Neural progenitor cell (in vitro differentiated cells): ENCODE data around the gene WDR45B.

ENCODE experiments used
- EZH2 ChIP-seq: fragments of 200-600 bp; sonication (generic); IDR thresholded peaks from 2 replicates; pipeline ENCODE4 v1.6.1; 2017; ENCODE audit warnings: antibody characterized with exemption, mild to moderate bottlenecking, moderate library complexity
- EZH2phosphoT487 ChIP-seq: fragments of 200-600 bp; sonication (generic); IDR thresholded peaks from 2 replicates; pipeline ENCODE4 v1.6.1; 2017; ENCODE audit warnings: antibody characterized with exemption
- TF ChIP-seq, protein P1 (sequence below): fragments of 200-600 bp; sonication (generic); IDR thresholded peaks from 2 replicates; pipeline ENCODE4 v1.5.1; 2017; ENCODE audit warnings: antibody characterized with exemption, mild to moderate bottlenecking

DNA sequence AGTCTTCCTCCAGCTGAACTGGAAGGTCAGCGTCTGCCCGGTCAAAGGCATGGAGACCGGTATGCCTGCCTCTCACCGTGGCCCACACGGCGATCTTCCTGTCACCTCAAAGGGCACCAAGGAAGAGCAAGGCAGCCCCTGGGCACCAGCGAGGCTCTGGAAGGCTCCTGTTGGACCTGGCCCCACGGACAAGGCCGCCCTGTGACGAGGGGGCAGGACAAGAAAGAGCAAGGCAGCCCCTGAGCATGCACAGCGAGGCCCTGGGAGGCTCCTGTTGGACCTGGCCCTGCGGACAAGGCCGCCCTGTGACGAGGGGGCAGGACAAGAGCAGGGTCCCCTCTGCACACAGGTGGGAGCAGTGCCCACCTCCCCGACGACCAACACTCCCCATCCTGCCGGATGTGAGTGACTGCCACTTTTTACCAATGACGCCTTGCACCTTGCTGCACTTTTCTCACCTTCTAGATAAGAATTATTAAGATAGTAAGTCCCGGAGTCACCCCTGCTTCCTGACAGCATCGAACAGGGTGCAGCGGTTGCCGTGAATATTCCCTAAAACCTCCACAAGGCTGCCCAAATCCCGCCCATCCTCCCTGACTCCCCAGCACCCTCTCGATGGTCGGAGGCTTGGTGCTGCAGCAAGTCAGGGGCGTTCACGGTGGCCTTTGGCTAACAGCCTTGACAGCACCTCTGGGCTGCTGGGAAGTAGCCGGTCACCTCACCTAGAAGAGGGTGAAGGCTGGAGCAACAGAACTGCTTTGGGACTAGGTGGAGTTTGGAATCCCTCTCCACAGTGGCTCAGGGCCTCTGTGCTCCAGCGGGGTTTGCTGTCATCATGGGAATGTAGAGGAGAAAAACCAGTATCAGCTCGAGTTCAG lies 5.6 kb upstream of the WDR45B start:
- TF ChIP-seq, protein P1, sequence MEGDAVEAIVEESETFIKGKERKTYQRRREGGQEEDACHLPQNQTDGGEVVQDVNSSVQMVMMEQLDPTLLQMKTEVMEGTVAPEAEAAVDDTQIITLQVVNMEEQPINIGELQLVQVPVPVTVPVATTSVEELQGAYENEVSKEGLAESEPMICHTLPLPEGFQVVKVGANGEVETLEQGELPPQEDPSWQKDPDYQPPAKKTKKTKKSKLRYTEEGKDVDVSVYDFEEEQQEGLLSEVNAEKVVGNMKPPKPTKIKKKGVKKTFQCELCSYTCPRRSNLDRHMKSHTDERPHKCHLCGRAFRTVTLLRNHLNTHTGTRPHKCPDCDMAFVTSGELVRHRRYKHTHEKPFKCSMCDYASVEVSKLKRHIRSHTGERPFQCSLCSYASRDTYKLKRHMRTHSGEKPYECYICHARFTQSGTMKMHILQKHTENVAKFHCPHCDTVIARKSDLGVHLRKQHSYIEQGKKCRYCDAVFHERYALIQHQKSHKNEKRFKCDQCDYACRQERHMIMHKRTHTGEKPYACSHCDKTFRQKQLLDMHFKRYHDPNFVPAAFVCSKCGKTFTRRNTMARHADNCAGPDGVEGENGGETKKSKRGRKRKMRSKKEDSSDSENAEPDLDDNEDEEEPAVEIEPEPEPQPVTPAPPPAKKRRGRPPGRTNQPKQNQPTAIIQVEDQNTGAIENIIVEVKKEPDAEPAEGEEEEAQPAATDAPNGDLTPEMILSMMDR, result no peak
- TF ChIP-seq EZH2 (no peak), EZH2phosphoT487 (no peak)
